HepG2 (cell line): ENCODE data around the gene NYNRIN. TPM values are rescaled to one million over a fixed set of nuclear protein-coding genes. Genes with fewer than 3 reads are reported as not detected.
A peak's percentile ranks its signal among the peaks of the same experiment; 100 is the strongest.

Experiments
- KDM1A ChIP-seq: IDR thresholded peaks from 2 replicates; pipeline ENCODE4 v1.6.1; 2016; ENCODE audit warnings: missing compliant biosample characterization
- NFE2L1 ChIP-seq: sonication (generic); formaldehyde crosslinking; IDR thresholded peaks from 2 replicates; pipeline ENCODE4 v1.4.0; 2020; ENCODE audit warnings: missing genetic modification reagents, mild to moderate bottlenecking, borderline replicate concordance
- NR2F2 ChIP-seq: IDR thresholded peaks from 2 replicates; pipeline ENCODE4 v1.6.1; 2012; ENCODE audit warnings: low read depth, inconsistent platforms, borderline replicate concordance
- PHF20 ChIP-seq: sonication (generic); formaldehyde crosslinking; IDR thresholded peaks from 2 replicates; pipeline ENCODE4 v1.5.0; 2020; ENCODE audit warnings: mild to moderate bottlenecking, missing genetic modification reagents
- SIX4 ChIP-seq: sonication (generic); formaldehyde crosslinking; IDR thresholded peaks from 2 replicates; pipeline ENCODE4 v1.4.0; 2020; ENCODE audit warnings: missing genetic modification reagents
- ZNF230 ChIP-seq: sonication (generic); formaldehyde crosslinking; IDR thresholded peaks from 2 replicates; pipeline ENCODE4 v1.4.0; 2020; ENCODE audit warnings: mild to moderate bottlenecking, missing genetic modification reagents
- ZNF501 ChIP-seq: sonication (generic); formaldehyde crosslinking; IDR thresholded peaks from 2 replicates; pipeline ENCODE4 v1.5.1; 2020; ENCODE audit warnings: mild to moderate bottlenecking, moderate library complexity, missing genetic modification reagents
- ZNF780A ChIP-seq: sonication (generic); formaldehyde crosslinking; IDR thresholded peaks from 2 replicates; pipeline ENCODE4 v1.8.0; 2022; ENCODE audit warnings: mild to moderate bottlenecking, missing genetic modification reagents, moderate library complexity
- polyA plus RNA-seq, 8 experiments: library from polyadenylated mRNA; depleted of rRNA in 3 of 8; stranded (reverse) in 7 of 8; unstranded in 1 of 8; fragments of >200 nt; fragmentation: Illumina TruSeq in 4 of 8; extraction: Trizol in 4 of 8; gene quantifications; 2 replicates each; pipeline versions ENCODE4 v1.2.1 to v1.2.3, GENCODE V29; 2011 to 2016; ENCODE audit warnings: low read depth in 4 of 8, missing spikeins in 1 of 8, mixed read lengths in 1 of 8; ENCODE audit not compliant: insufficient read depth in 1 of 8
- total RNA-seq, 5 experiments: library from RNA; depleted of rRNA; stranded (reverse); fragments of >200 nt; fragmentation: Illumina TruSeq; extraction: Trizol; gene quantifications; 2 replicates each; pipeline ENCODE4 v1.2.3, GENCODE V29; 2016; ENCODE audit warnings: low read depth in 1 of 5
- TF ChIP-seq, protein P1 (sequence below): sonication (generic); formaldehyde crosslinking; IDR thresholded peaks from 2 replicates; pipeline ENCODE4 v1.5.0; 2020; ENCODE audit warnings: mild to moderate bottlenecking, missing genetic modification reagents, moderate library complexity
- TF ChIP-seq, protein P2 (sequence below): sonication (generic); formaldehyde crosslinking; IDR thresholded peaks from 2 replicates; pipeline ENCODE4 v1.5.1; 2020; ENCODE audit warnings: missing genetic modification reagents, mild to moderate bottlenecking, borderline replicate concordance
- TF ChIP-seq, protein P3 (sequence below): sonication (generic); formaldehyde crosslinking; IDR thresholded peaks from 2 replicates; pipeline ENCODE4 v1.5.0; 2020; ENCODE audit warnings: missing genetic modification reagents, mild to moderate bottlenecking, borderline replicate concordance
- TF ChIP-seq, protein P4 (sequence below): sonication (generic); formaldehyde crosslinking; IDR thresholded peaks from 2 replicates; pipeline ENCODE4 v1.4.0; 2020; ENCODE audit warnings: missing genetic modification reagents
- TF ChIP-seq, protein P5 (sequence below): sonication (generic); formaldehyde crosslinking; IDR thresholded peaks from 2 replicates; pipeline ENCODE4 v1.8.0; 2022; ENCODE audit warnings: missing genetic modification reagents, mild to moderate bottlenecking, inconsistent platforms, borderline replicate concordance
- TF ChIP-seq, protein P6 (sequence below): sonication (generic); formaldehyde crosslinking; IDR thresholded peaks from 2 replicates; pipeline ENCODE4 v1.5.0; 2020; ENCODE audit warnings: mild to moderate bottlenecking, low read depth, missing genetic modification reagents, borderline replicate concordance
- TF ChIP-seq, protein P7 (sequence below): sonication (generic); formaldehyde crosslinking; IDR thresholded peaks from 2 replicates; pipeline ENCODE4 v1.4.0; 2020; ENCODE audit warnings: missing genetic modification reagents
- TF ChIP-seq, protein P8 (sequence below), 2 experiments: fragments of 450-650 bp in 1 of 2; sonication (generic) in 1 of 2; formaldehyde crosslinking; IDR thresholded peaks; 2 replicates each; pipeline versions ENCODE4 v1.5.0 to v1.8.0; 2020 to 2022; ENCODE audit warnings: mild to moderate bottlenecking in 1 of 2, missing genetic modification reagents in 1 of 2

NYNRIN gene
- total and polyA plus RNA-seq, 2 of the 13 experiments (the other 11 are each of a cell fraction or from before 2014, with no cell fraction given), result 0.63 to 1.1 TPM

DNA sequence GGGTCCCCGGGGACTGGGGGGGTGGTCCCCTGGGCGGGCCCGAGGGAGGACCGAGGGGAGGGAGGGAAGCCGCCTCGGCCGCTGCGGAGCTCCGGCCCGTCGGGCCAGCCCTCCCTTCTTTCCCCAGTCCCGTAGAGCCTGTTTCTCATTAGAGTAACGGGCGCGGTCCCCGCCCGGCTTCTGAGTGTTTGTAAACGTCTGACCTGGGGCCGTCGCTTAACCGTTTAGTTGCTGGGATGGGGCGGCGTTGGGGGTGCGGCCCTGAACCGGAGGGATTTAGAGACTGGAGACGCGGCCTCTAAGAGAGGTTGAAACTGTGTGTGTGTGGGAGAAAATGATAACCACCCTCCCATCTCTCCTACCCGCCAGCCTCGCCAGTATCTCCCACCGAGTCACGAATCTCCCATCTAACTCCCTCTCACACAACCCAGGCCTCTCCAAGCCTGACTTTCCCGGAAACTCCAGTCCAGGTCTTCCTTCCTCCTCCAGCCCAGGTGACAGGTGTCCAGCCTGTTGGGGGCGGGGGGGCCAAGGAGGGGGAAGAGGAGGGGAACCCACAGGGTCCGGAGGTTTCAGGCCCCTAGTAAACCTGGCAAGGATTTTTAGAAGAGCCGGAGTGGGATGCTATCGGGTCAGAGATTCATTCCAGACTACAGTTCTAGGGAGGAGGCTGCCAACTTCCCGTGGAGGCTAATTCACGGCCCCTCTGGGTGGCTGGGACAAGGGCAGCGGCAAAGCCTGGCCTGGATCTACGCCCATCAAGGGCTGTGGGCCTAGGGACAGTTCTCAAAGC is 31.9 kb upstream of the NYNRIN start (continued):
- TF ChIP-seq, protein P1, sequence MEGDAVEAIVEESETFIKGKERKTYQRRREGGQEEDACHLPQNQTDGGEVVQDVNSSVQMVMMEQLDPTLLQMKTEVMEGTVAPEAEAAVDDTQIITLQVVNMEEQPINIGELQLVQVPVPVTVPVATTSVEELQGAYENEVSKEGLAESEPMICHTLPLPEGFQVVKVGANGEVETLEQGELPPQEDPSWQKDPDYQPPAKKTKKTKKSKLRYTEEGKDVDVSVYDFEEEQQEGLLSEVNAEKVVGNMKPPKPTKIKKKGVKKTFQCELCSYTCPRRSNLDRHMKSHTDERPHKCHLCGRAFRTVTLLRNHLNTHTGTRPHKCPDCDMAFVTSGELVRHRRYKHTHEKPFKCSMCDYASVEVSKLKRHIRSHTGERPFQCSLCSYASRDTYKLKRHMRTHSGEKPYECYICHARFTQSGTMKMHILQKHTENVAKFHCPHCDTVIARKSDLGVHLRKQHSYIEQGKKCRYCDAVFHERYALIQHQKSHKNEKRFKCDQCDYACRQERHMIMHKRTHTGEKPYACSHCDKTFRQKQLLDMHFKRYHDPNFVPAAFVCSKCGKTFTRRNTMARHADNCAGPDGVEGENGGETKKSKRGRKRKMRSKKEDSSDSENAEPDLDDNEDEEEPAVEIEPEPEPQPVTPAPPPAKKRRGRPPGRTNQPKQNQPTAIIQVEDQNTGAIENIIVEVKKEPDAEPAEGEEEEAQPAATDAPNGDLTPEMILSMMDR (CRISPR knock-in tag), result no peak; the same call in 1 of the 2 replicates
- TF ChIP-seq, protein P2, sequence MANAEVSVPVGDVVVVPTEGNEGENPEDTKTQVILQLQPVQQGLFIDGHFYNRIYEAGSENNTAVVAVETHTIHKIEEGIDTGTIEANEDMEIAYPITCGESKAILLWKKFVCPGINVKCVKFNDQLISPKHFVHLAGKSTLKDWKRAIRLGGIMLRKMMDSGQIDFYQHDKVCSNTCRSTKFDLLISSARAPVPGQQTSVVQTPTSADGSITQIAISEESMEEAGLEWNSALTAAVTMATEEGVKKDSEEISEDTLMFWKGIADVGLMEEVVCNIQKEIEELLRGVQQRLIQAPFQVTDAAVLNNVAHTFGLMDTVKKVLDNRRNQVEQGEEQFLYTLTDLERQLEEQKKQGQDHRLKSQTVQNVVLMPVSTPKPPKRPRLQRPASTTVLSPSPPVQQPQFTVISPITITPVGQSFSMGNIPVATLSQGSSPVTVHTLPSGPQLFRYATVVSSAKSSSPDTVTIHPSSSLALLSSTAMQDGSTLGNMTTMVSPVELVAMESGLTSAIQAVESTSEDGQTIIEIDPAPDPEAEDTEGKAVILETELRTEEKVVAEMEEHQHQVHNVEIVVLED (CRISPR knock-in tag), result no peak; the same call in none of the 2 replicates
- TF ChIP-seq, protein P3, sequence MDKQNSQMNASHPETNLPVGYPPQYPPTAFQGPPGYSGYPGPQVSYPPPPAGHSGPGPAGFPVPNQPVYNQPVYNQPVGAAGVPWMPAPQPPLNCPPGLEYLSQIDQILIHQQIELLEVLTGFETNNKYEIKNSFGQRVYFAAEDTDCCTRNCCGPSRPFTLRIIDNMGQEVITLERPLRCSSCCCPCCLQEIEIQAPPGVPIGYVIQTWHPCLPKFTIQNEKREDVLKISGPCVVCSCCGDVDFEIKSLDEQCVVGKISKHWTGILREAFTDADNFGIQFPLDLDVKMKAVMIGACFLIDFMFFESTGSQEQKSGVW (CRISPR knock-in tag), result no peak
- TF ChIP-seq, protein P4, sequence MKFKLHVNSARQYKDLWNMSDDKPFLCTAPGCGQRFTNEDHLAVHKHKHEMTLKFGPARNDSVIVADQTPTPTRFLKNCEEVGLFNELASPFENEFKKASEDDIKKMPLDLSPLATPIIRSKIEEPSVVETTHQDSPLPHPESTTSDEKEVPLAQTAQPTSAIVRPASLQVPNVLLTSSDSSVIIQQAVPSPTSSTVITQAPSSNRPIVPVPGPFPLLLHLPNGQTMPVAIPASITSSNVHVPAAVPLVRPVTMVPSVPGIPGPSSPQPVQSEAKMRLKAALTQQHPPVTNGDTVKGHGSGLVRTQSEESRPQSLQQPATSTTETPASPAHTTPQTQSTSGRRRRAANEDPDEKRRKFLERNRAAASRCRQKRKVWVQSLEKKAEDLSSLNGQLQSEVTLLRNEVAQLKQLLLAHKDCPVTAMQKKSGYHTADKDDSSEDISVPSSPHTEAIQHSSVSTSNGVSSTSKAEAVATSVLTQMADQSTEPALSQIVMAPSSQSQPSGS, result no peak; the same call in 1 of the 2 replicates
- TF ChIP-seq NR2F2, result no peak
- 0 out of 2 replicates have a peak, but pooled peaks have one; percentile 13 for TF ChIP-seq KDM1A (CRISPR knock-in tag)
- TF ChIP-seq, protein P5, sequence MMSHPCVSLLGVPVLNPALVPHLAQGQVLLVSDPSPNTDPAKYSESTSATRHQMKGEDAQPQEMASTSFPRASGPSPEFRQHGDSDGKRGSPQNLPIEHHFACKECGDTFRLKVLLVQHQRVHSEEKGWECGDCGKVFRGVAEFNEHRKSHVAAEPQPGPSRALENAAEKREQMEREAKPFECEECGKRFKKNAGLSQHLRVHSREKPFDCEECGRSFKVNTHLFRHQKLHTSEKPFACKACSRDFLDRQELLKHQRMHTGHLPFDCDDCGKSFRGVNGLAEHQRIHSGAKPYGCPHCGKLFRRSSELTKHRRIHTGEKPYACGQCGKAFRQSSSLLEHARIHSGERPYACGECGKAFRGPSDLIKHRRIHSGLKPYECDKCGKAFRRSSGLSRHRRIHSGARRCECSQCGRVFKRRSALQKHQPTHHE (CRISPR knock-in tag), result peak; percentile 54; the same call in 1 of the 2 replicates
- peak; percentile 90; the same call in 1 of the 2 replicates for TF ChIP-seq ZNF230 (CRISPR knock-in tag)
- TF ChIP-seq NFE2L1 (CRISPR knock-in tag), result 0 out of 2 replicates have a peak, but pooled peaks have one; percentile 77
- TF ChIP-seq, protein P6, sequence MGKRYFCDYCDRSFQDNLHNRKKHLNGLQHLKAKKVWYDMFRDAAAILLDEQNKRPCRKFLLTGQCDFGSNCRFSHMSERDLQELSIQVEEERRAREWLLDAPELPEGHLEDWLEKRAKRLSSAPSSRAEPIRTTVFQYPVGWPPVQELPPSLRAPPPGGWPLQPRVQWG, result no peak
- no peak for TF ChIP-seq ZNF780A (CRISPR knock-in tag)
- 0 out of 2 replicates have a peak, but pooled peaks have one; percentile 55 for TF ChIP-seq PHF20 (CRISPR knock-in tag)
- TF ChIP-seq, protein P7, sequence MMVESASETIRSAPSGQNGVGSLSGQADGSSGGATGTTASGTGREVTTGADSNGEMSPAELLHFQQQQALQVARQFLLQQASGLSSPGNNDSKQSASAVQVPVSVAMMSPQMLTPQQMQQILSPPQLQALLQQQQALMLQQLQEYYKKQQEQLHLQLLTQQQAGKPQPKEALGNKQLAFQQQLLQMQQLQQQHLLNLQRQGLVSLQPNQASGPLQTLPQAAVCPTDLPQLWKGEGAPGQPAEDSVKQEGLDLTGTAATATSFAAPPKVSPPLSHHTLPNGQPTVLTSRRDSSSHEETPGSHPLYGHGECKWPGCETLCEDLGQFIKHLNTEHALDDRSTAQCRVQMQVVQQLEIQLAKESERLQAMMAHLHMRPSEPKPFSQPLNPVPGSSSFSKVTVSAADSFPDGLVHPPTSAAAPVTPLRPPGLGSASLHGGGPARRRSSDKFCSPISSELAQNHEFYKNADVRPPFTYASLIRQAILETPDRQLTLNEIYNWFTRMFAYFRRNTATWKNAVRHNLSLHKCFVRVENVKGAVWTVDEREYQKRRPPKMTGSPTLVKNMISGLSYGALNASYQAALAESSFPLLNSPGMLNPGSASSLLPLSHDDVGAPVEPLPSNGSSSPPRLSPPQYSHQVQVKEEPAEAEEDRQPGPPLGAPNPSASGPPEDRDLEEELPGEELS (CRISPR knock-in tag), result no peak; the same call in 1 of the 2 replicates
- TF ChIP-seq, protein P8, sequence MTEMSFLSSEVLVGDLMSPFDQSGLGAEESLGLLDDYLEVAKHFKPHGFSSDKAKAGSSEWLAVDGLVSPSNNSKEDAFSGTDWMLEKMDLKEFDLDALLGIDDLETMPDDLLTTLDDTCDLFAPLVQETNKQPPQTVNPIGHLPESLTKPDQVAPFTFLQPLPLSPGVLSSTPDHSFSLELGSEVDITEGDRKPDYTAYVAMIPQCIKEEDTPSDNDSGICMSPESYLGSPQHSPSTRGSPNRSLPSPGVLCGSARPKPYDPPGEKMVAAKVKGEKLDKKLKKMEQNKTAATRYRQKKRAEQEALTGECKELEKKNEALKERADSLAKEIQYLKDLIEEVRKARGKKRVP (CRISPR knock-in tag; IDR thresholded peaks at IDR 0.05), result no peak
- TF ChIP-seq ZNF501 (CRISPR knock-in tag), result 0 out of 2 replicates have a peak, but pooled peaks have one; percentile 29
- no peak for TF ChIP-seq SIX4 (CRISPR knock-in tag)
